K562 (cell line): Measurements from ENCODE around the gene LRRTM2. TPM values are rescaled to one million over a fixed set of nuclear protein-coding genes. Genes with fewer than 3 reads are reported as not detected.

Experiments used
- ATAC-seq: fragments of 200-7000 bp; cut with Tn5 transposase; 3 replicates; pipeline ENCODE4 v1.9.1; 2020; ENCODE audit warnings: moderate library complexity
- BruUV-seq: library from RNA; stranded (reverse); fragments of 400-500 nt; replicated peaks from 2 replicates; lab custom pipeline; 2021; lab: Mats Ljungman, UMichigan
- CTCF ChIA-PET: fragments of 300-600 bp; formaldehyde crosslinking; extraction: SDS; loops from one replicate; lab custom pipeline; 2021; ENCODE audit warnings: low intra/inter-chr PET ratio; lab: Yijun Ruan, JAX
- POLR2A ChIA-PET: fragments of 300-600, 350-650 bp; sonication (Branson Sonifier 250); formaldehyde crosslinking; extraction: SDS; loops from one replicate; lab custom pipeline; 2021; ENCODE audit warnings: antibody characterized with exemption, inconsistent platforms; lab: Yijun Ruan, JAX
- DNase-seq, 4 experiments: peaks; one replicate each; pipeline versions ENCODE4 v3.0.0 to v3.0.0-alpha.2; 2011 to 2018; ENCODE audit warnings: low spot score in 3 of 4, mixed read lengths in 3 of 4; ENCODE audit errors: extremely low read depth in 1 of 4
- FAIRE-seq: peaks from 2 replicates; lab custom pipeline; 2011; peaks lifted over from hg19 to GRCh38; lab: Jason Lieb, UNC
- H2AFZ ChIP-seq: 2 replicates; pipeline ENCODE4 v1.6.0; 2011; ENCODE audit warnings: low read depth, low read length, control low read depth, inconsistent platforms
- H3K27ac ChIP-seq: fragments of 200-600 bp; 3 replicates; pipeline ENCODE4 v1.8.0; 2011; ENCODE audit warnings: low read depth, mild to moderate bottlenecking, control low read depth, inconsistent platforms, low read length, moderate library complexity, mixed read lengths; ENCODE audit errors: extremely low read depth
- H3K27me3 ChIP-seq, 2 experiments: fragments of 300-600 bp in 1 of 2; 2 replicates in 1 of 2; 3 replicates in 1 of 2; pipeline versions ENCODE4 v1.6.0 to v1.8.0; 2011; ENCODE audit warnings: inconsistent platforms in 2 of 2, low read length in 2 of 2, mild to moderate bottlenecking in 1 of 2, mixed read lengths in 1 of 2, moderate library complexity in 1 of 2; ENCODE audit not compliant: control insufficient read depth in 2 of 2, insufficient read depth in 2 of 2
- H3K36me3 ChIP-seq: fragments of 300-600 bp; 3 replicates; pipeline ENCODE4 v1.8.0; 2011; ENCODE audit warnings: mild to moderate bottlenecking, low read length, inconsistent platforms; ENCODE audit not compliant: control insufficient read depth, insufficient read depth
- H3K4me1 ChIP-seq, 2 experiments: fragments of 200-600 bp in 1 of 2; replicated peaks in 1 of 2; 2 replicates in 1 of 2; 3 replicates in 1 of 2; pipeline versions ENCODE4 v1.5.1 to v1.8.0; 2011; ENCODE audit warnings: inconsistent platforms in 2 of 2, low read length in 2 of 2, mild to moderate bottlenecking in 1 of 2, mixed read lengths in 1 of 2, moderate library complexity in 1 of 2; ENCODE audit not compliant: control insufficient read depth in 2 of 2, insufficient read depth in 2 of 2
- H3K4me2 ChIP-seq: 2 replicates; pipeline ENCODE4 v1.6.1; 2011; ENCODE audit warnings: low read length, control low read depth, inconsistent platforms, mixed read lengths; ENCODE audit not compliant: insufficient read depth
- H3K4me3 ChIP-seq: fragments of 200-600 bp; sonication (generic), shearing (Covaris generic); 2 replicates; pipeline ENCODE4 v1.5.1; 2016; ENCODE audit warnings: control low read depth, inconsistent platforms
- H3K79me2 ChIP-seq: fragments of 200-600 bp; 3 replicates; pipeline ENCODE4 v1.8.0; 2011; ENCODE audit warnings: low read length, inconsistent platforms; ENCODE audit not compliant: control insufficient read depth, insufficient read depth
- H3K9ac ChIP-seq, 2 experiments: 2 replicates each; pipeline versions ENCODE4 v1.6.0 to v1.6.1; 2011; ENCODE audit warnings: low read depth in 2 of 2, low read length in 2 of 2, control low read depth in 1 of 2, inconsistent platforms in 1 of 2, mild to moderate bottlenecking in 1 of 2, mixed read lengths in 1 of 2; ENCODE audit not compliant: insufficient read depth in 1 of 2
- H3K9me1 ChIP-seq: one replicate; pipeline ENCODE4 v1.6.0; 2011; ENCODE audit warnings: inconsistent platforms, mild to moderate bottlenecking, low read length, moderate library complexity; ENCODE audit not compliant: control insufficient read depth, insufficient read depth
- H3K9me3 ChIP-seq: replicated peaks from 2 replicates; pipeline ENCODE4 v1.5.1; 2011; ENCODE audit warnings: low read depth, low read length, inconsistent platforms; ENCODE audit not compliant: control insufficient read depth, insufficient read depth
- H4K20me1 ChIP-seq: replicated peaks from 2 replicates; pipeline ENCODE4 v1.6.1; 2011; ENCODE audit warnings: low read length, inconsistent platforms, mixed read lengths; ENCODE audit not compliant: control insufficient read depth, insufficient read depth
- BCOR ChIP-seq: fragments of 450-650 bp; IDR thresholded peaks from 2 replicates; pipeline ENCODE4 v1.6.1; 2016
- CEBPG ChIP-seq, 3 experiments: fragments of 200-800 bp in 1 of 3; sonication (Bioruptor generic) in 1 of 3; sonication (generic) in 1 of 3; formaldehyde crosslinking in 1 of 3; IDR thresholded peaks in 2 of 3; conservative IDR thresholded peaks in 1 of 3; 2 replicates each; pipeline versions ENCODE4 v1.6.1 to v1.8.0; 2016 to 2022; ENCODE audit warnings: missing compliant biosample characterization in 2 of 3, missing genetic modification characterization in 2 of 3, mild to moderate bottlenecking in 1 of 3, missing genetic modification reagents in 1 of 3
- ETV5 ChIP-seq: sonication (generic); formaldehyde crosslinking; IDR thresholded peaks from 2 replicates; pipeline ENCODE4 v1.4.0; 2020; ENCODE audit warnings: low read depth, mild to moderate bottlenecking, missing genetic modification reagents
- FOXA3 ChIP-seq, 2 experiments: fragments of 450-650 bp in 1 of 2; sonication (generic) in 1 of 2; formaldehyde crosslinking; IDR thresholded peaks in 1 of 2; conservative IDR thresholded peaks in 1 of 2; 2 replicates each; pipeline versions ENCODE4 v1.4.0 to v1.8.0; 2020 to 2022; ENCODE audit warnings: mild to moderate bottlenecking in 2 of 2, missing genetic modification reagents in 1 of 2
- GABPB1 ChIP-seq: sonication (generic); formaldehyde crosslinking; IDR thresholded peaks from 2 replicates; pipeline ENCODE4 v1.8.0; 2022; ENCODE audit warnings: mild to moderate bottlenecking, missing genetic modification reagents
- MLLT1 ChIP-seq, 2 experiments: fragments of 450-650 bp; IDR thresholded peaks; 2 replicates each; pipeline ENCODE4 v1.6.1; 2016
- NFIX ChIP-seq: fragments of 250-450 bp; sonication (Bioruptor Pico); IDR thresholded peaks from 2 replicates; pipeline ENCODE4 v1.4.0; 2020; ENCODE audit warnings: low read depth, mild to moderate bottlenecking, moderate library complexity
- RBM22 ChIP-seq: fragments of 200-400 bp; formaldehyde crosslinking; IDR thresholded peaks from 2 replicates; pipeline ENCODE4 v1.6.1; 2018; ENCODE audit warnings: low read length, low read depth; ENCODE audit not compliant: poor library complexity, severe bottlenecking
- VEZF1 ChIP-seq: fragments of 200-800 bp; sonication (Bioruptor generic); IDR thresholded peaks from 2 replicates; pipeline ENCODE4 v1.6.1; 2017; ENCODE audit warnings: missing genetic modification characterization, missing compliant biosample characterization
- ZBTB26 ChIP-seq: fragments of 450-650 bp; formaldehyde crosslinking; IDR thresholded peaks from 2 replicates; pipeline ENCODE4 v1.4.0; 2022; ENCODE audit warnings: missing genetic modification characterization
- ZZZ3 ChIP-seq: fragments of 450-650 bp; IDR thresholded peaks from 2 replicates; pipeline ENCODE4 v1.6.1; 2016; ENCODE audit warnings: antibody characterized with exemption, mild to moderate bottlenecking, moderate library complexity
- WGBS: fragments of 100-300 bp; shearing (Covaris generic); methylation state at CpG from one replicate; pipeline ENCODE4 v1.1.6; 2016; ENCODE audit warnings: low coverage, mixed read lengths; ENCODE audit not compliant: insufficient coverage; ENCODE audit errors: missing lambda C conversion rate; 5-methylcytosine and 5-hydroxymethylcytosine counted together
- in situ Hi-C: fragments of 300-500 bp; cut with MboI; formaldehyde crosslinking; loops from 4 replicates; pipeline ENCODE4 v1.15.0; 2018; ENCODE audit warnings: inconsistent platforms, mixed read lengths
- intact Hi-C: fragments of 100-400 bp; cut with micrococcal nuclease; formaldehyde crosslinking; loops from 2 replicates; pipeline ENCODE4 v1.14.2; 2022
- polyA plus RNA-seq, 8 experiments: library from polyadenylated mRNA; depleted of rRNA in 4 of 8; stranded (reverse) in 5 of 8; unstranded in 3 of 8; fragments of >200 nt; fragmentation: Nextera tagmentation in 2 of 8; fragmentation: Illumina TruSeq in 1 of 8; extraction: Ambion mirVana in 2 of 8; extraction: Trizol in 1 of 8; gene quantifications; 2 replicates each; pipeline versions ENCODE4 v1.2.1 to v1.2.3, GENCODE V29; 2011 to 2014; ENCODE audit warnings: inconsistent platforms in 1 of 8, missing spikeins in 1 of 8
- total RNA-seq, 7 experiments: library from RNA; depleted of rRNA in 6 of 7; stranded (reverse); fragments of >200 nt in 6 of 7; fragmentation: Illumina TruSeq in 2 of 7; extraction: Trizol in 2 of 7; gene quantifications; 2 replicates each; pipeline versions ENCODE4 v1.2.1 to v1.2.3, GENCODE V29; 2011 to 2021; ENCODE audit warnings: low replicate concordance in 1 of 7

Gene LRRTM2
- total and polyA plus RNA-seq, 9 of the 15 experiments (the other 6 are each of a cell fraction or from before 2014, with no cell fraction given): under 0.01 to 0.07 (median 0.03) TPM; not detected in 4

- DNase-seq: no peak
- Histone ChIP-seq H3K36me3 (peaks cover 30% of the 10 kb centered on the region; the same call in 2 of the 3 replicates), H2AFZ (no peak overlapping the region), H3K4me2 (no peak overlapping the region), H3K9ac (no peak overlapping the region), H3K4me3 (no peak overlapping the region), H3K4me1 (no peaks in the 10 kb centered on the region), H3K27ac (no peak overlapping the region), H3K9me1 (no peaks in the 10 kb centered on the region), H4K20me1 (no peaks in the 10 kb centered on the region), H3K9me3 (no peaks in the 10 kb centered on the region; the same call in 1 of the 2 replicates), H3K27me3 (no peaks in the 10 kb centered on the region), H3K79me2 (no peaks in the 10 kb centered on the region)
- no peak for FAIRE-seq
- ChIA-PET CTCF (no interaction called here), POLR2A (interaction anchor here (0.6 kb wide), 1 partner anchor 472 kb away, joined by 3 read pairs; no protein-coding TSS in a partner anchor)
- intact Hi-C loops: no loop called here
- BruUV-seq: no TSS peak
- ATAC-seq: no peak
- in situ Hi-C loops: no loop called here
- no peak for TF ChIP-seq MLLT1 (IDR thresholded peaks at IDR 0.05)
- TF ChIP-seq GABPB1: no peak
- no peak for TF ChIP-seq RBM22
- TF ChIP-seq NFIX (CRISPR knock-in tag): no peak
These were observed 43.4 kb downstream of the LRRTM2 start for GRCh38 chr5:138831703-138832102.

GRCh38 chr5:138829341-138829740 lies 45.8 kb downstream of the LRRTM2 start:
- POLR2A ChIA-PET: no interaction called here
- intact Hi-C loops (loop anchor here (5.0 kb wide), 1 partner anchor 433 kb away; no protein-coding TSS in a partner anchor), in situ Hi-C loops (no loop called here)
- Histone ChIP-seq H3K4me2 (no peak overlapping the region), H3K27me3 (no peaks in the 10 kb centered on the region), H3K9me1 (no peaks in the 10 kb centered on the region), H2AFZ (no peak overlapping the region), H4K20me1 (no peaks in the 10 kb centered on the region), H3K4me1 (no peaks in the 10 kb centered on the region), H3K79me2 (no peaks in the 10 kb centered on the region), H3K9me3 (no peaks in the 10 kb centered on the region; the same call in 1 of the 2 replicates), H3K27ac (no peak overlapping the region), H3K36me3 (peaks cover 42% of the 10 kb centered on the region; the same call in 2 of the 3 replicates), H3K9ac (no peak overlapping the region), H3K4me3 (no peak overlapping the region)
- 87% methylated on average over 3 of the region's 3 CpGs for WGBS
- CTCF ChIA-PET: interaction anchor here (0.6 kb wide), 1 partner anchor 637 kb away, joined by 4 read pairs; no protein-coding TSS in a partner anchor
- DNase-seq (no peak), ATAC-seq (no peak), FAIRE-seq (no peak)
- no TSS peak for BruUV-seq
- no peak for TF ChIP-seq FOXA3 (CRISPR knock-in tag; conservative IDR thresholded peaks at IDR 0.05 in 1 of 2, IDR thresholded peaks at IDR 0.05 in 1 of 2)
- TF ChIP-seq VEZF1 (CRISPR knock-in tag): no peak
- no peak for TF ChIP-seq ZBTB26 (CRISPR knock-in tag)
- no peak for TF ChIP-seq ETV5 (CRISPR knock-in tag)
- TF ChIP-seq BCOR: no peak
- TF ChIP-seq ZZZ3: no peak
- TF ChIP-seq CEBPG (CRISPR knock-in tag; IDR thresholded peaks at IDR 0.05): no peak
- no peak for TF ChIP-seq CEBPG (tag; conservative IDR thresholded peaks at IDR 0.05 in 1 of 2, IDR thresholded peaks at IDR 0.05 in 1 of 2)
